GM18909 (cell line): ENCODE measurements around the gene ZNF746.
"Not testable (repeated sequence)": the region's sequence is repeated elsewhere in the genome, so short reads cannot be mapped to it uniquely, and the experiment has no call there.

ENCODE experiments used
- ATAC-seq: cut with Tn5 transposase; IDR thresholded peaks from one replicate; pipeline ENCODE4 v1.9.1; 2021; ENCODE audit warnings: mild to moderate bottlenecking; ENCODE audit not compliant: unreplicated experiment, poor library complexity

Gene ZNF746

GRCh38 chr7:149460493-149461277 is 36.9 kb downstream of the ZNF746 start, which contains the start of gene ZNF777:
ZNF777 (minus strand) TSS chr7:149461062; CDS start chr7:149456022, 5,040 bp downstream.
- ATAC-seq, result peak; percentile 97

- peak; percentile 37 for ATAC-seq
Observed at GRCh38 chr7:149459540-149460452, 37.8 kb downstream of the ZNF746 start.

- no peak for ATAC-seq
Observed at GRCh38 chr7:149459201-149459539, 38.4 kb downstream of the ZNF746 start.

- ATAC-seq, result no peak
Observed at GRCh38 chr7:149458235-149458634, 39.4 kb downstream of the ZNF746 start.

- no peak for ATAC-seq
Observed at GRCh38 chr7:149457766-149458165, 39.8 kb downstream of the ZNF746 start.

GRCh38 chr7:149456506-149457421 is 40.8 kb downstream of the ZNF746 start:
- ATAC-seq, result no peak

- ATAC-seq, result no peak
Observed at GRCh38 chr7:149455175-149455950, 42.2 kb downstream of the ZNF746 start.

- ATAC-seq, result no peak
Observed at GRCh38 chr7:149454750-149455149, 42.9 kb downstream of the ZNF746 start.

GRCh38 chr7:149454006-149454405 is 43.6 kb downstream of the ZNF746 start:
- no peak for ATAC-seq

- ATAC-seq, result no peak
Observed at GRCh38 chr7:149450821-149451220, 46.8 kb downstream of the ZNF746 start.

- ATAC-seq, result no peak
Observed at GRCh38 chr7:149449897-149450296, 47.7 kb downstream of the ZNF746 start.

GRCh38 chr7:149448961-149449360 is 48.6 kb downstream of the ZNF746 start:
- ATAC-seq, result no peak

GRCh38 chr7:149446026-149446425 is 51.6 kb downstream of the ZNF746 start:
- ATAC-seq, result not testable (repeated sequence)

- ATAC-seq, result no peak
Observed at GRCh38 chr7:149444287-149444686, 53.3 kb downstream of the ZNF746 start.

- no peak for ATAC-seq
Observed at GRCh38 chr7:149443523-149443922, 54.1 kb downstream of the ZNF746 start.

GRCh38 chr7:149442924-149443323 is 54.7 kb downstream of the ZNF746 start:
- no peak for ATAC-seq

- ATAC-seq, result no peak
Observed at GRCh38 chr7:149440222-149440621, 57.4 kb downstream of the ZNF746 start.

- ATAC-seq, result no peak
Observed at GRCh38 chr7:149436358-149436757, 61.3 kb downstream of the ZNF746 start.

- ATAC-seq, result no peak
Observed at GRCh38 chr7:149433124-149433523, 64.5 kb downstream of the ZNF746 start.
